ENCODE measurements around the gene IL1RL1.
"Not testable (repeated sequence)": the region's sequence is repeated elsewhere in the genome, so short reads cannot be mapped to it uniquely, and the experiment has no call there.

IL1RL1 gene

GRCh38 chr2:102294802-102295489 lies 16.4 kb upstream of the IL1RL1 start:
- no peak for DNase-seq

- no peak for DNase-seq
These were observed 15.8 kb upstream of the IL1RL1 start for GRCh38 chr2:102295566-102295965.

GRCh38 chr2:102296449-102296848 lies 14.9 kb upstream of the IL1RL1 start:
- DNase-seq, result no peak

GRCh38 chr2:102297891-102298290 lies 13.5 kb upstream of the IL1RL1 start:
- DNase-seq, result no peak

GRCh38 chr2:102301867-102302362 lies 9.4 kb upstream of the IL1RL1 start:
- no peak for DNase-seq

DNA sequence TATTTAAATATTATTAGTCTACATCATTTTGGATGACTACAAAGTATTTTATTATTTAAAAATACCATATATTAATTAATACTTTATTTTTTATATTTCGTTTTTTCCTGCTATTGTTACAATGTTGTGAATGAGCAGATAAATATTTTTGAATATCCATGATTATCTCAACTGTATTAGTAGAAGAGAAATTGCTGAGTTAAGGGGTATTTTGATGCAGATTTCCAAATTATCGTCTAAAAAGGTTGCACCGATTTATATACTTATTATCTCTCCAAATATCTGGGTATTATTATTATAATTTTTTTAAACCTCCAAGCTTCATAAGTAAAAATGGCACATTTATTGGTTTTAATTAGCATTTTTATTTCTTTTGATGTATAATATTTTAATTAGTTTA lies 8.9 kb upstream of the IL1RL1 start:
- DNase-seq, result no peak

DNA sequence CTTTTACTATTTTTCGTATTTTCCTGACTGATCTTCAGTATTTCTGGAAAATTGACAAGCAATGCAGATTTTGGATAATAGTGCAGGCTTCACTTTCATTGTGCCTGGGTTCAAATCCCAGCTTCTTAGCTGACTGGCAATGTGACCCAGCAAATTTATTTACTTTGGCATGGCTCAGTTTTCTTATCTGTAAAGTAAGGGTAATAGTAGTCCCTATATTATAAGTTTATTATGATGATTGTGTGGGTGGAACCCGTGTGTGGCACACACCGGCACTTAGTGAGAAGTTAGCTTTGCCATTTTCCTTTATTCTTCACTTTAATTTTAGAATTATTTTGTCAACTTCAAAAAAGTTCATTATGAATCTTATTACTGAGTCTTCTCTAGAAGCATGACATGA lies 7.8 kb upstream of the IL1RL1 start:
- DNase-seq, result no peak

DNA sequence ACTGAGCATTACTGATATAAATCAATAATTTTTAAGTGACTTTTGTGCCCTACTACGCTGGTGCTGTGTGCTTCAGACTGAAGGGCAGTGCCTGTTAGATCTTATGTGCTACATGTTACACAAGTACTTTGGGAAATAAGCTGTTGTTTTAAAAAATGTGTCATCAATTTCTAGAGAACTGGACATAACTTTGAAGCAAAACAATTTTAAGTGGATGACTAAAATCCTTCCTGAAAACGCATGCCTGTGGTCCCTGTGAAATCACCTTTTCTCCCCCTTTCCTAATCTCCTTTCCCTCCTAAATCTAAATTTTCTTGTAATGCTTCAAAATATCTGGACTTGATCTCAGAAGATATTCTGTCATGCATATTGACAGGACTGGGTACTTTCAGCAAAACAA lies 7.1 kb upstream of the IL1RL1 start:
- no peak for DNase-seq

GRCh38 chr2:102304711-102305611 lies 6.4 kb upstream of the IL1RL1 start:
- no peak for DNase-seq

GRCh38 chr2:102306125-102306524 lies 5.2 kb upstream of the IL1RL1 start:
- no peak for DNase-seq

GRCh38 chr2:102313025-102313424 lies 1.7 kb downstream of the IL1RL1 start:
- no peak for DNase-seq

- DNase-seq, result no peak
These were observed 2.1 kb downstream of the IL1RL1 start for GRCh38 chr2:102313471-102313870.

DNA sequence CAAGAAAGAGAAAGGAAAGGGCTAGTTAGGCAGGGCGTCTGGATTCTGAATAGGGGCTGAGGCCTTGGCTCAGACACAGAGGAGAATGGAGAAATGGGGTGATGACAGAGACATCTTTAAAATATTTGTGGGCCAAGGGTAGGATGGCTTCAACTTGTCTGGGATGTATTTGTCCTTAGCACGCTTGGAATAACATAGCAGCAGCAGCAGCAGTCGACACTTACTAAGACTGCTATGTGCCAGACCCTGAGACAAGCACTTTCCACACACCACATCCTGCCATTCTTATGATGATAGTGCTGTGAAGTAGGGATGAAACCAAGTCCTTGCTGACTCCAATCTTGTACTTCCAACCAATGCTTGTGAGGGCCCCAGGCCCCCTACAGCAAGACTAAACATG lies 2.6 kb downstream of the IL1RL1 start:
- DNase-seq, result no peak

DNA sequence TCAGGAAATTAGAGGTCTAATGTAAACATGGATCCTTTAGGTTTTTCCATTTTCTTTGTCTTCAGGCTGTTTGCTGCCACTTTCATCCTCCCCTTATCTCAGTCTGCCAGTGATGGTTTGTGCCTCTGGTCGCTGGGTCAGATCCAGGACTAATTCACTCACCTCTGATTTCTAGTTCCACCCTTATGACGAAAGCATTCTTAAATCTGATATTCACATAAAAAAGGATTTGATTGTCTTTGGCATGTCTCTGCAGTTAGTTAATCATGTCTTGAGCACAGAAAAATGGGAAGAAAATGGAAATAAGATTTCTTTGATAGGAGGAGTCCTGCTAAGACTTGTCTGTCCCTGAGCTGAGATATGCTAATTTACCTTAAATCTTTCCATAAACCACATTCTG lies 4.6 kb downstream of the IL1RL1 start:
- no peak for DNase-seq

GRCh38 chr2:102317715-102318114 lies 6.4 kb downstream of the IL1RL1 start:
- DNase-seq, result no peak

DNA sequence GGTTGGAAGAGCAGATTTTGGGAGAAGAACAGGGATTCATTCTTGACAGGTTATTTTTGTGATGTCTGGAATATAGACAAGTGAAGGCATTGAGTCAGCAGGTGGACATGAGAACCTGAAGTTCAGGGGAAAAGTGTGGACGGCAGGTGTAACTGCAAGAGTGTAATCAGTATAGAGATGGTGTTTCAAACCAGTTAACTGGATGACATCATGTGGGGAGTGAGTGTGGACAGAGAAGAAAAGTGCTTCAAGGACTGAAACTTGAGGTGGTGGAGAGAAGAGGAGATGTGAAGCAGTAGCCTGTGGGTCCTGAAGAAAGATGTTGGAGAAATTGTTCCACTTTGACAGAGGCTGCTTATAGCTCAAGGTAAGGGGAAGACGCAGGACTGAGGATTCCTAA lies 7.1 kb downstream of the IL1RL1 start:
- no peak for DNase-seq

DNA sequence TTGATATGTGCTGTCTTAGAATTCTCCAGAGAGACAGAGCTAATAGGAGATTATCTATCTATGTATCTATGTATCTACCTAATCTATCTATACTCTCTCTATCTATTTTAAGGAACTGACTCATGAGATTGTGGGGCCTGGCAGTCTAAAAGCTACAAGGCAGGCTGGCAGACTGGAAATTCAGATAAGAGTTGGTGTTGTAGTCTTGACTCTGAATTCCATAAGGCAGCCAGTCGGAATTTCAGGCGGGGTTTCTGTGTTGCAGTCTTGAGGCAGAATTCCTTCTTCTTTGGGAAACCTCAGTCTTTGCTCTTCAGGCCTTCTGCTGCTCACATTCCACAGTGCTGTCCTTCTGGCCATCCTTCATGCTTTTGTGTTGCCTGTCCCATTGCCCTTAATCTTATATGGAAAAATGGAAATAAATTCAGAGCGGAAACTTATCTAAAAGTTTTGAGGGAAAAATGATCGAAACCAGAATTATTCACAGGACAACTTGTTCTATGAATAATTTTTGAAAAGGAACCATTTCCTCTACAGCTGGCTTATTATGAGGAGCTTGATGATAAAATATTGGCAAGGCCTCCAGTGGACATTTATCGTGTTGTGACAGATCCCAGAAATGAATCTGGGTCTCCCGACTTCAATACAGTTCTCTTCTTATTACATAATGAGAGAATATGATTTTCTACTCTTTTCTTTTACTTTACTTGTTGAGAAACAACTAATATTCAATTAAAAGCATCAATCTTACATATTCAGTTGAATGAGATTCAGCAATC lies 10.8 kb downstream of the IL1RL1 start:
- no peak for DNase-seq

DNA sequence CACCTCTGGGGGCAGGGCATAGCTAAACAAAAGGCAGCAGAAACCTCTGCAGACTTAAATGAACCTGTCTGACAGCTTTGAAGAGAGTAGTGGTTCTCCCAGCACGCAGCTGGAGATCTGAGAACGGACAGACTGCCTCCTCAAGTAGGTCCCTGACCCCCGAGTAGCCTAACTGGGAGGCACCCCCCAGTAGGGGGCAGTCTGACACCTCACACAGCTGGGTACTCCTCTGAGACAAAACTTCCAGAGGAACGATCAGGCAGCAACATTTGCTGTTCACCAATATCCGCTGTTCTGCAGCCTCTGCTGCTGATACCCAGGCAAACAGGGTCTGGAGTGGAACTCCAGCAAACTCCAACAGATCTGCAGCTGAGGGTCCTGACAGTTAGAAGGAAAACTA lies 13.6 kb downstream of the IL1RL1 start:
- DNase-seq, result not testable (repeated sequence)

DNA sequence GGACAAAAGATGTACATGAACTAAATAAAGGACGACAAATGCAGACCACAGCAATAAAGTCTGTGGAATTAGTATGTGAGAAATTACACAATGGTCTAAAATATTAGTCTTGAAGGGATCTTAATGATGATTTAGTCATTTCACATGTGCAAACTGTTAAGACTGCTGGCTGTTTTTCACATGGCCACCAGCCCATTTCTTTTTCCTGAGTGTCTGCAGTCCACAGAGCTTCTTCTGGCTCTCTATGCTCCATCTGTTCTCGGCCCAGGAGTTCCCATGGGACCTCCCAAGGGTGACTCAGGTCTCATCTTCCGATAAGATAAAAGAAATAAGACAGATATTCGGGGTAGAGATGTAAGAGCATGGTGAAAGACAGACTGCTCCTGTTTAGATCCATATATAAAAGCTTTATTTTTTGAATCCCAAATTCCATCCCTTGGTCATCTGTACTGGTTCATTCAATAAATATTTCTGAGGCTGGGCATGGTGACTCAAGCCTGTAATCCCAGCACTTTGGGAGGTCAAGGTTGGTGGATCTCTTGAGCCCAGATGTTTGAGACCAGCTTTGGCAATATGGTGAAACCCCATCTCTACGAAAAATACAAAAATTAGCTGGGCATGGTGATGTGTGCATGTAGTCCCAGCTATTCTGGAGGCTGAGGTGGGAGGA lies 20.1 kb downstream of the IL1RL1 start:
- no peak for DNase-seq

DNA sequence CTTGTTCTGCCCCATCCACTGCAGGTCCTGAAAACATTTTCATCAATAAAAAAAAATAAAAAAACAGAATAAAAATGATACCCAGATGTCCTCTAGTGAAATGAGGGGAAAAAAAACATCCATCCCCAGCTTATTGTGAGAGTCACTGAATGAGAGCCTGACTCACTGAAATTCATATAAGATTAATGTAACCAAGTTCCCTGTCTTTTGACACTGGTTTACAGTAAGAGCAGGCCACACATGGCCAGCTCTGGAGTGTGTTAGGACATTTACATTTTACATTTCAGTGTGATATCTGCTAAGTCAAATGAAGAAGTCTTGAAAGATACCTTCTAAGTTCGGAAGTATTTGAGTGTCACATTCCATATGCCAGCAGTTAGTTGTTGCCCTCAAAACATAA lies 23.1 kb downstream of the IL1RL1 start:
- DNase-seq, result no peak

GRCh38 chr2:102335871-102336366 lies 24.6 kb downstream of the IL1RL1 start:
- DNase-seq, result no peak

- no peak for DNase-seq
These were observed 25.2 kb downstream of the IL1RL1 start for GRCh38 chr2:102336502-102336945.

- no peak for DNase-seq
These were observed 25.6 kb downstream of the IL1RL1 start for GRCh38 chr2:102337012-102337411.

Data from DMS79 (cell line).